ENCODE results near the gene TMEM183A.

- TF ChIP-seq POLR2A (IDR thresholded peaks at IDR 0.05; ENCODE audit: low read length) (no peak), GATA1 (IDR thresholded peaks at IDR 0.05; ENCODE audit: low read depth, low read length) (no peak)
These were observed 10.5 kb downstream of the TMEM183A start for GRCh38 chr1:203017692-203018091.

All from erythroblast (primary cell).